Liver (tissue), 9 donors: ENCODE measurements around the gene COQ8A. TPM values are rescaled to one million over a fixed set of nuclear protein-coding genes. Genes with fewer than 3 reads are reported as not detected.
"Not testable (repeated sequence)": the region's sequence is repeated elsewhere in the genome, so short reads cannot be mapped to it uniquely, and the experiment has no call there.

ENCODE experiments used
- DNase-seq: peaks from one replicate; pipeline ENCODE4 v3.0.0-alpha.2; 2017; ENCODE audit warnings: low spot score
- H3K27ac ChIP-seq, 2 donors: one replicate each; pipeline ENCODE4 v1.7.0; 2013; ENCODE audit warnings: inconsistent platforms in 2 of 2, low read length in 2 of 2, control low read depth in 1 of 2, low read depth in 1 of 2, mild to moderate bottlenecking in 1 of 2
- H3K27me3 ChIP-seq, 4 donors: one replicate each; pipeline versions ENCODE4 v1.6.1 to v1.7.0; 2013; ENCODE audit warnings: low read length in 3 of 4, inconsistent platforms in 1 of 4, mild to moderate bottlenecking in 1 of 4, moderate library complexity in 1 of 4; ENCODE audit not compliant: control insufficient read depth in 4 of 4, insufficient read depth in 4 of 4
- H3K36me3 ChIP-seq, 4 donors: one replicate each; pipeline versions ENCODE4 v1.6.1 to v1.7.0; 2013; ENCODE audit warnings: low read length in 3 of 4, mild to moderate bottlenecking in 3 of 4, low read depth in 1 of 4, moderate library complexity in 1 of 4; ENCODE audit not compliant: control insufficient read depth in 4 of 4, insufficient read depth in 3 of 4
- H3K4me1 ChIP-seq, 4 donors: one replicate each; pipeline versions ENCODE4 v1.6.1 to v1.7.0; 2013; ENCODE audit warnings: low read length in 3 of 4, mild to moderate bottlenecking in 3 of 4, moderate library complexity in 1 of 4; ENCODE audit not compliant: control insufficient read depth in 4 of 4, insufficient read depth in 4 of 4
- H3K4me3 ChIP-seq, 3 donors: one replicate each; pipeline versions ENCODE4 v1.6.1 to v1.7.0; 2013; ENCODE audit warnings: low read length in 3 of 3, control low read depth in 1 of 3, low read depth in 1 of 3, mild to moderate bottlenecking in 1 of 3
- H3K9ac ChIP-seq, 2 donors: one replicate each; pipeline ENCODE4 v1.7.0; 2013; ENCODE audit warnings: low read length in 2 of 2, mild to moderate bottlenecking in 2 of 2, moderate library complexity in 2 of 2, control low read depth in 1 of 2, low read depth in 1 of 2
- H3K9me3 ChIP-seq, 4 donors: one replicate each; pipeline versions ENCODE4 v1.6.1 to v1.7.0; 2013; ENCODE audit warnings: low read length in 3 of 4; ENCODE audit not compliant: control insufficient read depth in 4 of 4
- ATF3 ChIP-seq: IDR thresholded peaks from 2 replicates; pipeline ENCODE4 v1.6.1; 2016; ENCODE audit warnings: antibody characterized with exemption
- CTCF ChIP-seq: fragments of 150-350 bp; IDR thresholded peaks from 2 replicates; pipeline ENCODE4 v1.5.1; 2017; ENCODE audit warnings: improper control_type of control experiment, low read depth, low read length; ENCODE audit not compliant: missing input control
- EGR1 ChIP-seq, 2 donors: IDR thresholded peaks; 2 replicates each; pipeline ENCODE4 v1.6.1; 2016 to 2018; ENCODE audit warnings: antibody characterized with exemption in 2 of 2, low read depth in 2 of 2
- FOXA1 ChIP-seq: IDR thresholded peaks from 2 replicates; pipeline ENCODE4 v1.6.1; 2016; ENCODE audit warnings: antibody characterized with exemption
- FOXA2 ChIP-seq: IDR thresholded peaks from 2 replicates; pipeline ENCODE4 v1.6.1; 2016; ENCODE audit warnings: antibody characterized with exemption
- GABPA ChIP-seq, 2 donors: IDR thresholded peaks in 1 of 2; conservative IDR thresholded peaks in 1 of 2; 2 replicates each; pipeline ENCODE4 v1.6.1; 2016; ENCODE audit warnings: antibody characterized with exemption in 2 of 2, mild to moderate bottlenecking in 1 of 2, moderate library complexity in 1 of 2
- HNF4A ChIP-seq, 2 donors: conservative IDR thresholded peaks; 2 replicates each; pipeline ENCODE4 v1.6.1; 2016; ENCODE audit warnings: antibody characterized with exemption in 2 of 2, mild to moderate bottlenecking in 2 of 2
- HNF4G ChIP-seq: IDR thresholded peaks from 2 replicates; pipeline ENCODE4 v1.6.1; 2016; ENCODE audit warnings: antibody characterized with exemption
- JUND ChIP-seq, 2 donors: IDR thresholded peaks; 2 replicates each; pipeline ENCODE4 v1.6.1; 2016; ENCODE audit warnings: antibody characterized with exemption in 2 of 2
- MAX ChIP-seq: IDR thresholded peaks from 2 replicates; pipeline ENCODE4 v1.6.1; 2016; ENCODE audit warnings: antibody characterized with exemption
- NR2F2 ChIP-seq: IDR thresholded peaks from 2 replicates; pipeline ENCODE4 v1.6.1; 2016; ENCODE audit warnings: antibody characterized with exemption
- RAD21 ChIP-seq, 2 donors: IDR thresholded peaks; 2 replicates each; pipeline ENCODE4 v1.6.1; 2016; ENCODE audit warnings: antibody characterized with exemption in 2 of 2, mild to moderate bottlenecking in 2 of 2
- REST ChIP-seq: IDR thresholded peaks from 2 replicates; pipeline ENCODE4 v1.6.1; 2016; ENCODE audit warnings: antibody characterized with exemption, mild to moderate bottlenecking
- RXRA ChIP-seq, 2 donors: IDR thresholded peaks; 2 replicates each; pipeline ENCODE4 v1.6.1; 2017 to 2018; ENCODE audit warnings: antibody characterized with exemption in 2 of 2, mild to moderate bottlenecking in 1 of 2
- SP1 ChIP-seq: IDR thresholded peaks from 2 replicates; pipeline ENCODE4 v1.6.1; 2018; ENCODE audit warnings: antibody characterized with exemption, mild to moderate bottlenecking
- TAF1 ChIP-seq: conservative IDR thresholded peaks from 2 replicates; pipeline ENCODE4 v1.6.1; 2016; ENCODE audit warnings: antibody characterized with exemption, mild to moderate bottlenecking
- YY1 ChIP-seq: IDR thresholded peaks from 2 replicates; pipeline ENCODE4 v1.6.1; 2016; ENCODE audit warnings: antibody characterized with exemption, mild to moderate bottlenecking
- ZBTB33 ChIP-seq: IDR thresholded peaks from 2 replicates; pipeline ENCODE4 v1.6.1; 2016; ENCODE audit warnings: antibody characterized with exemption
- WGBS: extraction: QIAGEN DNeasy Blood & Tissue Kit; methylation state at CpG from one replicate; pipeline ENCODE4 v1.1.7; 2013; 5-methylcytosine and 5-hydroxymethylcytosine counted together
- polyA plus RNA-seq, 2 donors: library from polyadenylated mRNA; stranded (reverse) in 1 of 2; unstranded in 1 of 2; fragments of 200-250 nt in 1 of 2; fragments of >200 nt in 1 of 2; fragmentation: Nextera tagmentation in 1 of 2; extraction: Ambion mirVana in 1 of 2; gene quantifications; one replicate each; pipeline versions ENCODE4 v1.2.1 to v1.2.3, GENCODE V29; 2013 to 2015
- total RNA-seq, 2 donors: library from RNA; depleted of rRNA; stranded (reverse); fragments of >200 nt; gene quantifications; one replicate each; pipeline ENCODE4 v1.2.3, GENCODE V29; 2014
- donor health status: healthy.
- donor health status: healthy.
- donor health status: healthy.
- donor health status: healthy.
- donor health status: healthy.

COQ8A gene
- total and polyA plus RNA-seq, 4 donors = 24.4 to 60.0 (median 54.9) TPM

- no peak for TF ChIP-seq MAX
- no peak for TF ChIP-seq FOXA2
These were observed 54.7 kb downstream of the COQ8A start (continued) for GRCh38 chr1:226994586-226995364.

DNA sequence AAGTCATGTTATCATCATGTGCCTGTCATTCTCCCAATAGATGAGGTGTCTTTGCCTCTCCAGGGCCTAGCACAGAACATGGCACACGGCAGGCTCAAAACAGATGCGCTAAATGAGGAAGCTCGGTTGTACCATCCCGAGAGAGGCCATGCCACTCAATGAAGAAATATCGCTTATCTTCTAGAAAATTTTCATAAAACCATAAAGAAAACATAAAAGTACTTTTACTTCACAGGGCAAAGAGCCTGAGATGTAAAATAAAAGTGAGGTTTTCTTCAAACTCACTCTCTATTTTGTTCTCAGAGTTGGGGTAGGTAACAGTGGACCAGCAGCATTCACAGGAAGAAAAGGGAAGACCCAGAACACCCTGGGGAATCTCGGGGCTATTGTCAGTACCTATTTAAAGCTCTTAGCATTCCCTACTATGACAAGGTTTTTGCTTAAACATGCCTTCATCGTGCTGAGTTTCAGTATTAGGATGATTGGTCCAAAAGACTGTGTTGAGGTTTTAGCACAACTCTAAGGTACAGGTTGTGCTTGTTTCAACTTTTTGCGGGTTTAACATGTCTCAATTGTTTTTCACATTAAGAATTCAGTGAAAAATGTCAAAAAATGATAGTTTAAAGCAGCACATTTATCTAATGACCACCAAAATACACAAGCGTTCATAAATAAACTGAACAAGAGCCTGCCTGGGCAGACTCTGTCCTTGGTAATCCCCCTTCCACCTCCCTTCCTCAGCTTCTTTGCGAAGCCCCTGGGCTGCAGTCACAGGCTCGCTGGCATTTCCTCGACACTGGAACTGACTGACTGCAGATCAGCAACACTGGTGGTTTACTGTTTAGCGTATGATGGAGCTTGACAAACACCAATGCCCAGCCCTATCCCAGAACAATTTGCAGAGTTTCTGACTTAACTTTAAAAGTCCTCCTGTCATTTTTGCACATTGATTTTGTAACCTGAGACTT is 55.6 kb downstream of the COQ8A start:
- no peaks in the 10 kb centered on the region for H3K9me3 ChIP-seq
- 91% methylated on average over 13 of the region's 13 CpGs for WGBS
- no peak for DNase-seq
- peaks cover 0 to 10% (median 4%) of the 10 kb centered on the region in 4 donors for H3K36me3 ChIP-seq
- H3K27me3 ChIP-seq = no peaks in the 10 kb centered on the region
- no peak overlapping the region for H3K27ac ChIP-seq
- H3K4me1 ChIP-seq = peaks cover 0 to 2% (median under 1%) of the 10 kb centered on the region in 4 donors
- no peak for TF ChIP-seq GABPA (IDR thresholded peaks at IDR 0.05 in 1 of 2, conservative IDR thresholded peaks at IDR 0.05 in 1 of 2)
- no peak for TF ChIP-seq NR2F2
- no peak for TF ChIP-seq ZBTB33
- no peak for TF ChIP-seq RXRA (IDR thresholded peaks at IDR 0.05)
- no peak for TF ChIP-seq ATF3
- no peak for TF ChIP-seq TAF1
- TF ChIP-seq HNF4A (conservative IDR thresholded peaks at IDR 0.05) = no peak
- no peak for TF ChIP-seq CTCF
- TF ChIP-seq RAD21 (IDR thresholded peaks at IDR 0.05) = no peak
- TF ChIP-seq YY1 = no peak
- no peak for TF ChIP-seq HNF4G
- no peak for TF ChIP-seq EGR1 (IDR thresholded peaks at IDR 0.05; ENCODE audit: low read depth in 2 of 2)
- no peak for TF ChIP-seq JUND (IDR thresholded peaks at IDR 0.05)
- no peak for TF ChIP-seq MAX
- TF ChIP-seq REST = no peak
- no peak for TF ChIP-seq SP1
- TF ChIP-seq FOXA2 = no peak
- no peak for TF ChIP-seq FOXA1
- no peak overlapping the region for H3K4me3 ChIP-seq
- no peak overlapping the region for H3K9ac ChIP-seq

- H3K36me3 ChIP-seq = peaks cover under 1 to 12% (median 5%) of the 10 kb centered on the region in 4 donors
- H3K4me3 ChIP-seq, H3K4me1 ChIP-seq, DNase-seq, H3K27ac ChIP-seq, H3K9ac ChIP-seq, H3K27me3 ChIP-seq, H3K9me3 ChIP-seq: not testable (repeated sequence)
- 96% methylated on average over 2 of the region's 2 CpGs for WGBS
These were observed 59.5 kb downstream of the COQ8A start for GRCh38 chr1:226999579-226999978.
